22Rv1 (cell line): ENCODE data around the gene ATP2B2.

Source experiments
- H3K27ac ChIP-seq: fragments of 450-650 bp; 2 replicates; pipeline ENCODE4 v1.5.1; 2017
- ZFX ChIP-seq: fragments of 450-650 bp; IDR thresholded peaks from 2 replicates; pipeline ENCODE4 v1.6.1; 2017; ENCODE audit warnings: antibody characterized with exemption, borderline replicate concordance
- TF ChIP-seq, protein P1 (sequence below): fragments of 450-650 bp; IDR thresholded peaks from 2 replicates; pipeline ENCODE4 v1.5.1; 2017; ENCODE audit warnings: mild to moderate bottlenecking

The ATP2B2 gene

DNA sequence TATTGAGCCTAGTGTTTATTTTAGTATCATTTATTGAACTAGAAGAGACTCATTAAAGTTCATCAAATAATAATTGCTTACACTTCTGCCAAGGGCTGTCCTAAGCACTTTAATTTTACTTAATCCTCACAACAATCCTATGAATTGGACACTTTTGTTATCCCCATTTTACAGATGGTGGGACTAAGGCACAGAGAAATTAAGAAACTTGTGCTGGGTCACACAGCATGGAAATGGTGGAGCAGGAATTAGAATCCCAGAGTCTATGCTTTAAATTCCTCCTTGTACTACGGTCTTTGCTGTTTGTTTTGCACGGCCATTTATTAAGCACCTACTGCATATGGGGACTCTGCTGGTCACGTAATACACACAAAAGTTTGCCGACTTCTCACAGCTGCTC lies 7.9 kb downstream of the ATP2B2 start:
- H3K27ac ChIP-seq = no peak overlapping the region
- no peak for TF ChIP-seq ZFX
- TF ChIP-seq, protein P1, sequence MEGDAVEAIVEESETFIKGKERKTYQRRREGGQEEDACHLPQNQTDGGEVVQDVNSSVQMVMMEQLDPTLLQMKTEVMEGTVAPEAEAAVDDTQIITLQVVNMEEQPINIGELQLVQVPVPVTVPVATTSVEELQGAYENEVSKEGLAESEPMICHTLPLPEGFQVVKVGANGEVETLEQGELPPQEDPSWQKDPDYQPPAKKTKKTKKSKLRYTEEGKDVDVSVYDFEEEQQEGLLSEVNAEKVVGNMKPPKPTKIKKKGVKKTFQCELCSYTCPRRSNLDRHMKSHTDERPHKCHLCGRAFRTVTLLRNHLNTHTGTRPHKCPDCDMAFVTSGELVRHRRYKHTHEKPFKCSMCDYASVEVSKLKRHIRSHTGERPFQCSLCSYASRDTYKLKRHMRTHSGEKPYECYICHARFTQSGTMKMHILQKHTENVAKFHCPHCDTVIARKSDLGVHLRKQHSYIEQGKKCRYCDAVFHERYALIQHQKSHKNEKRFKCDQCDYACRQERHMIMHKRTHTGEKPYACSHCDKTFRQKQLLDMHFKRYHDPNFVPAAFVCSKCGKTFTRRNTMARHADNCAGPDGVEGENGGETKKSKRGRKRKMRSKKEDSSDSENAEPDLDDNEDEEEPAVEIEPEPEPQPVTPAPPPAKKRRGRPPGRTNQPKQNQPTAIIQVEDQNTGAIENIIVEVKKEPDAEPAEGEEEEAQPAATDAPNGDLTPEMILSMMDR = no peak

DNA sequence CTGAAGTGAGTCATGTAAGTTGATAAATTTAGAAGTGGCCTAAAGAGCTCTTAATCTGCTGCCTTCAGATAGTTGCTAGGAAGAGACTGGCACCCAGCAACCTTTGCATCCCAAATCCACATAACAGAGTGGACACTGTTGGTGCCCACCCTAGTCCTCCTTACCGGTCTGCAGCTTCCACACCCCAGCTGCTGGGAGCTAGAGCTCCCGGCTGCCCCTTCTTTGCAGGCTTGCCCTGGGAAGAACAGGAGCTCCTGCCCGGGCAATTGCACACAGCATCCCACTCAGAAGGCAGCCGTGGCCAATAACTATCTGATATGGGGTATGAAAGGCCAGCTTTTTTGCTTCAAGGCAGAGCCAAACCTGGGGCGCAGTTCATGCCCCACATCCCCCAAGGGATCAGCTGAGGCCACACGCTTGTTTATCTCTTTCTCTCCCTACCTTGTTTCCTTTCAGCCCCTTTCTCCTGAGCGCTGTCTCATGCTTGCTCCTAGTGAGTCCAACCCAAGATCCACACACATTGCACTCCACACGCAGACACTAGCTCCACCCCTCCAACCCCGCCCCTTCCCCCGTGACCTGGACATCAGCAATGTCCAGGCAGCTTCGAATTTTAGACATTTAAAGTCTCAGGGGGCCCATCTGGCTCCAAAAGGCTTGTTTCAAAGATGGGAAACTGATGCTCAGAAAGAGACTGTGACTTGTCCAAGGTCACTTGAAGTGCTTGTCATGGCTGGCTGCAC lies 9.1 kb downstream of the ATP2B2 start:
- TF ChIP-seq ZFX = no peak
- TF ChIP-seq, protein P1 = no peak
- H3K27ac ChIP-seq = no peak overlapping the region

DNA sequence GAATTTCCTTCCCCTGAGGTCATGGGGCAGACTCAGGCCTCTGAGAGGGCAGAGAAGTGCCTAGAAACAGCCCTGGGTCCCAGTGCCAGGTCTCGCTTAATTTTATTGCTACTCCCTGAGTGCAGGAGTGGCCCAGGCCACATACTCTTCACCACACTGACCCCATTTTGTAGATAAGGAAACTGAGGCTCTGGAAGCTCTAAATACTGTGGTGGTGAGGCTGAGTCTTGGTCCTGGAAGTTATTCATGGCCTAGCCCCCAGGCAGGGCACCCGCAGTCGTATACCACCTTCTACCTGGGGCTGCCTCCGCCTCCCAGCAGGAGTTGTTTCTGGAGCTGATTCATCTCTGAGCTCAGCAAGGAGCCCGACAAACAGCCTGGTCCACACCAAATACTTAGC lies 9.8 kb downstream of the ATP2B2 start:
- TF ChIP-seq ZFX = no peak
- TF ChIP-seq, protein P1 = no peak
- H3K27ac ChIP-seq = no peak overlapping the region

DNA sequence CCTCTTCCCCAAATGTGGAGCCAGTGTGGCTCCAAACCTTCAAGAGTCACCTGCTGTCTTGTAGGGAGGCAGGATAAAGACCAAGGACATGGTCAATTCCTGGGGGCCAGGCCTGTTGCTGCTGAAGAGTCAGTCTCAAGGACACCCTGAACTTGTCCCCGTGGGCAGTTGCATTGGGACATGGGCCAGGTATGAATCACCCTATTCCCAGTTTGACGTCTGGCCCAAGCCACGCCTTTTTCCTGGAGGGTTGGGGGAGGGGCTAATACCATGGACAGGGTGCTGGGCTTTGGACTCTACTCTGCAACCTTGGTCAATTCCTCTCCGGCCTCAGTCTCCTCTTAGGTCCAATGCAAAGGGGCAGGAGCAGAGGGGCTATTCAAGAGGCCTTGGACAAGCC lies 10.4 kb downstream of the ATP2B2 start:
- TF ChIP-seq, protein P1 = no peak
- TF ChIP-seq ZFX = no peak
- H3K27ac ChIP-seq = no peak overlapping the region

DNA sequence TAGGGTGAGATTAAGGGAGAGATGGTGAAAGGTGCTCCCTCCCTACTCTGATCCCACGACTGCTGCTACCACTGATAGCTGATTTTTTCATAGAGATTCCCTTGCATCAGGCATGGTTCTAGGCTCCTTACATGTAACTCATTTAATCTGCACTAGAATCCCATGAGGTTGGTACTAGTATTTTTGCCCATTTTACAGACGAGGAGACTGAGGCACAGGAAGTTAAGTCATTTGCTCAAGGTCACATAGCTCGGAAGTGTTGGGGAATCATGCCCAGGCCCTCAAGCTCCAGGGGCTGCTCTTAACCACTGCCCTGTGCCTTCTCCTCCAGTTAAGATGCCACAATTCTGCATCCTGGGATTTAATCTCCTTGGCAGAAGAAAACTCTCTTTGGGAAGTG lies 11.2 kb downstream of the ATP2B2 start:
- no peak overlapping the region for H3K27ac ChIP-seq
- no peak for TF ChIP-seq ZFX
- TF ChIP-seq, protein P1 = no peak

DNA sequence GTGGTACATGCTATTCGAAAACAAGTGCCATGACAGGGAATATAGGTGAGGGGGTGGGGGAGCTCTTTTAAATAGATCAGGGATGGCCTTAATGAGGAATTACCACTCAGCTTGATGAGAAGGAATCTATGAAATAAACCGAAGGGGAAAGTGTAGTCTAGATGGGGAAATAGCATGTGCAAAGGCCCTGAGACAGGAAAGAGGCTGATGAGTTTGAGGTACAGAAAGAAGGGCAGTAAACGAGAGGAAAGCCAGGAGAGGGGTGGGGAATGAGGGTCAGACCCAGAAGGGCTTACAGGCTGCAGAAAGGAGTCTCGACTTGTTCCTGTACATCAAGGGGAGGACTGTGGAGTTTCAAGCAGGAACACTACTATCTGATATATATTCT lies 12.2 kb downstream of the ATP2B2 start:
- TF ChIP-seq ZFX = no peak
- TF ChIP-seq, protein P1 = no peak
- no peak overlapping the region for H3K27ac ChIP-seq

DNA sequence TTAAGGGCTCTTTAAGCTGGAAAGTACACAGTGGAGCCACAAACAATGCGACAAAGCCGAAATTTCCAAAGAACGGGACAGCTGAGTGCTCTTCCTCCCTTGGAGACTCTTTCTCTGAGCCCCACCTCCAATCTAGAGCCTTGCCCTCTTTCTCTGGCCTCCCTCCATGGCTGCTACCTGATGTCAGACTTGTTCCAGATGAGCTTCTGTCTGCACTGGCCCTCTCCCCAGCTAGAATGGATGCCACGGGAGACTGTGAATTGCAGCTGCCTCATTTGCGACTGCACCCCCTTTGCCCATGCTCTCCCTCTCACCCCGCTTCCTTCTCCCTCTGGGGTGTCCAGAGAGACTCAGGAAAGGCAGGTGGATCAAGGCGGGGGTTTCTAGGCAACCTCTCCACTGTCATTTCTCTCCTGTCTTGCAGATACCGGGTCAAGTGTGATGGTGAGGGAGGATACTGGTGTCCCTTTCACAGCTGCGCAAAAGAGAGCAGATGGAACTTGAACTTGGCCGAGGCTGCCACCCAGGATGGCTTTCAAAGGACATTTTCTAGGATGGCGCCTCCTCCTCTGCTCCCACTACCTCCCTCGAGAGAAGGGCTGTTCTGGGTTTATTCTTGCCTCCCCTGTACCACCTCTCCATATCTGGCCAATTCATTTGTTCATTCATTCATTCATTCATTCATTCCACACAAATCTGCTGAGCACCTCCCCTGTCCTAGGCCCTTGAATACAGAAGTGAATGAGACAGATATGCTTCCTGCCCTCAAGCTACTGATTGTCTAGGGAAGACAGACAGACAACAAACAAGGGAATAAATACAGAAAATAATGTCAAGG lies 12.8 kb downstream of the ATP2B2 start:
- no peak for TF ChIP-seq ZFX
- TF ChIP-seq, protein P1 = no peak
- no peak overlapping the region for H3K27ac ChIP-seq
